Measurements from ENCODE around the gene IL1RN. TPM values are rescaled to one million over a fixed set of nuclear protein-coding genes. Genes with fewer than 3 reads are reported as not detected.

IL1RN gene
- total RNA-seq, 1 experiment from 2014 or later, result 0.17 TPM

- DNase-seq (ENCODE audit: low spot score), result no peak
Measured at GRCh38 chr2:113127646-113128570, 510 bp downstream of the IL1RN start.

GRCh38 chr2:113129519-113130078, 2.2 kb downstream of the IL1RN start:
- no peak for DNase-seq (ENCODE audit: low spot score)

DNA sequence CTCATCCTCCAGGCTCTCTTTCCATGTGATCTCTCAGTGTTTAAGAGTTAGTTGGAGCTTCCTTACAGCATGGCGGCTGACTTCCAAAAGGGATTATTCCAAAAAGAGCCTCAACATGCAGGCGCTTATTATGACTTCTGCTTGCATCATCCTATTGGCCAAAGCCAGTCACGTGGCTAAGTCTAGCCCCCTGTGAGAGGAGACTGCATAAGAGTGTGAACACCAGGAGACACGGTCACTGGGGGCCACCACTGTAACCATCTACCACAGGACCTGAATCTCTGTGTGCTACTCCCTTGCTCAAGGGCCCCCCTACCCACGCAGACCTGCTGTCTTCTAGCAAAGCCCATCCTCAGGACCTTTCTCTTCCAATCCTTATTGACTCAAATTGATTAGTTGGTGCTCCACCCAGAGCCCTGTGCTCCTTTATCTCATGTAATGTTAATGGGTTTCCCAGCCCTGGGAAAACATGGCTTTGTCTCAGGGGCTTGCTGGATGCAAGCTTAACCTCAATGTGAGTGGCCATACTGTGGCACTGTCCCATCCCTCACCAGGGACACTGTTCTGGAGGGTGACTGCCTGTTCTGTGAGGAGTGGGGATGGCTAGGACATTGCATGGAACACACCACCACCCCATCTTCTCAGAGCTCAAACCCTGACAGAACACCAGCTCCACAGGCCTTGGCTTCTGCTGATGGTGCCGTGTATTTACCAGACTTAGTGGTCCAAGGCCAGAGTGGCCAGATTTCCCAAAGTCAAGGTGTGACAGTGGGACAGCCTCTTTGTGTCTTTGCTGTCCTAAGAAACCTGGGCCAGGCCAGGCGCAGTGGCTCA, 4.2 kb downstream of the IL1RN start:
- DNase-seq (ENCODE audit: low spot score), result no peak

GRCh38 chr2:113132414-113133021, 5.1 kb downstream of the IL1RN start:
- no peak for DNase-seq (ENCODE audit: low spot score)

DNA sequence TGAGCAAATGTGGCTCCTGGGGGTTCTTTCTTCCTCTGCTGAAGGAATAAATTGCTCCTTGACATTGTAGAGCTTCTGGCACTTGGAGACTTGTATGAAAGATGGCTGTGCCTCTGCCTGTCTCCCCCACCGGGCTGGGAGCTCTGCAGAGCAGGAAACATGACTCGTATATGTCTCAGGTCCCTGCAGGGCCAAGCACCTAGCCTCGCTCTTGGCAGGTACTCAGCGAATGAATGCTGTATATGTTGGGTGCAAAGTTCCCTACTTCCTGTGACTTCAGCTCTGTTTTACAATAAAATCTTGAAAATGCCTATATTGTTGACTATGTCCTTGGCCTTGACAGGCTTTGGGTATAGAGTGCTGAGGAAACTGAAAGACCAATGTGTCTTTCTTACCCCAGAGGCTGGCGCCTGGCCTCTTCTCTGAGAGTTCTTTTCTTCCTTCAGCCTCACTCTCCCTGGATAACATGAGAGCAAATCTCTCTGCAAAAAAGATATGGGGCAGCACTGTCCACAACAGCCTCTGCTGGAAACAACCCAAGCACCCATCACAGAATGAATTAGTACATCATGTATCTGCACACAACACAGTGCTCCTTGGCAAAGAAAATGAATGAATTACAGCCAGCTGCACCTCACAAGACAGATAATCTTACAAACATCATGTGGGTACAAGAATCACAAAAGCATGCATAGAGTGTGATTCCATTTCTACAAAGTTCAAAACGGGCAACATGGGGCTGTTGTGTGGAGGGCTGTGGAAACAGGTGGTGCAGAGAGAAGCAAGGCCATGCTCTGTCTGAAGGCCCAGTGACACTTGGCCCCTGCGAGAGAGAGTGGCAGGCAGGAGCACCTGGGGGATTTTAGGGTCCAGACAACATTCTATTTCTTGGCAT, 6.6 kb downstream of the IL1RN start:
- DNase-seq (ENCODE audit: low spot score), result no peak

DNA sequence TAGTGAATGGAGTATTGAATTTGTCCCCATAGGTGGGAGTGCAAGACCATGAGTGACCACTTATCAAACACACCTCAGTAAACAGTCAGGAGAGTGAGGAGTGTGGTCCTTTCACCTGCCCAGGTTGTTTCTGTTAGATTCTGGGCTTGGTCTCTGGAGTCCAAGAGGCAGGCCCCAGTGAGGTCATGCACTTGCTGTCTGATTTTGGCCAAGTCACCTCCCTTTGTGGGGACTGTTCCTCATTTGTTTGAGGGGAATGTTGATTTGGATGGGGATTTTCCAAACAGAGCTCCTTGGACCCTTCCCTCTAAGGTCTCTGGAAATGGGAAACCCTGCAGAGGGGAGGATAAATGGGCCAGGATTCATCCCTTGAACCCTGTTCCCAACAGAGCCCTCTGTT, 7.3 kb downstream of the IL1RN start:
- no peak for DNase-seq (ENCODE audit: low spot score)

DNA sequence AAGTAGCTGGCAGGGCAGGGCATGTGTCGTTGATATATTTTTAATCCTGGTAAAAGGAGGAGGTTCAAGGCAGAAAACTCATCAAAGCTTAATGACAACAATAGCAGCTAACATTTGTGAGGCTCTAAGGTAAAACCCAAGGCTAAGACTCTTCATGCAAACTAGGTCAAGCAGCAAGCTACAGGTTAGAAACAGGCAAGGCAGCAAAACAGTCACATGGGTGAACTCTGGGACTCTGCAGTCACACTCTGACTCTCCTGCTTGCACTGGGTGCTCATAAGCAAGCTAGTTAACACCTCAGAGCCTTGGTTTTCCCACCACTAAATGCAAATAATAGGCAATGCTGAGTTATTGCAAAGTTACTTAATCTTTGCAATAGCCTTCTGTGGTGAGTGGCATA, 7.9 kb downstream of the IL1RN start:
- no peak for DNase-seq (ENCODE audit: low spot score)

- DNase-seq (ENCODE audit: low spot score), result peak; percentile 29
Measured at GRCh38 chr2:113136828-113137775, 9.7 kb downstream of the IL1RN start.

GRCh38 chr2:113137827-113138226, 10.4 kb downstream of the IL1RN start:
- no peak for DNase-seq (ENCODE audit: low spot score)

GRCh38 chr2:113138428-113139322, 11.3 kb downstream of the IL1RN start:
- peak; percentile 32 for DNase-seq (ENCODE audit: low spot score)

GRCh38 chr2:113141451-113141850, 14.1 kb downstream of the IL1RN start:
- no peak for DNase-seq (ENCODE audit: low spot score)

GRCh38 chr2:113142290-113142689, 14.9 kb downstream of the IL1RN start:
- no peak for DNase-seq (ENCODE audit: low spot score)

DNA sequence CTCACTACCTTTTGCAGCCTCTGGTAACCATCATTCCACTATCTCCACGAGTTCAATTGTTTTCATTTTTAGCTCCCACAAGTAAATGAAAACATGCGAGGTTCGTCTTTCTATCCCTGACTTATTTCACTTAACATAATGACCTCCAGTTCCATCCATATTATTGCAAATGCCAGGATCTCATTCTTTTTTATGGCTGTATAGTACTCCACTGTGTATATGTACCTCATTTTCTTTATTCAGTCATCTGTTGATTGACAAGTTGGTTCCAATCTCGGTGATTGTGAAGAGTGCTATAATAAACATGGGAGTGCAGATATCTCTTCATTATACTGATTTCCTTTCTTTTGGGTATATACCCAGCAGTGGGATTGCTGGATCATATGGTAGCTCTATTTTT, 16.9 kb downstream of the IL1RN start:
- no peak for DNase-seq (ENCODE audit: low spot score)

GRCh38 chr2:113148606-113149552, 21.5 kb downstream of the IL1RN start:
- DNase-seq (ENCODE audit: low spot score), result no peak

DNA sequence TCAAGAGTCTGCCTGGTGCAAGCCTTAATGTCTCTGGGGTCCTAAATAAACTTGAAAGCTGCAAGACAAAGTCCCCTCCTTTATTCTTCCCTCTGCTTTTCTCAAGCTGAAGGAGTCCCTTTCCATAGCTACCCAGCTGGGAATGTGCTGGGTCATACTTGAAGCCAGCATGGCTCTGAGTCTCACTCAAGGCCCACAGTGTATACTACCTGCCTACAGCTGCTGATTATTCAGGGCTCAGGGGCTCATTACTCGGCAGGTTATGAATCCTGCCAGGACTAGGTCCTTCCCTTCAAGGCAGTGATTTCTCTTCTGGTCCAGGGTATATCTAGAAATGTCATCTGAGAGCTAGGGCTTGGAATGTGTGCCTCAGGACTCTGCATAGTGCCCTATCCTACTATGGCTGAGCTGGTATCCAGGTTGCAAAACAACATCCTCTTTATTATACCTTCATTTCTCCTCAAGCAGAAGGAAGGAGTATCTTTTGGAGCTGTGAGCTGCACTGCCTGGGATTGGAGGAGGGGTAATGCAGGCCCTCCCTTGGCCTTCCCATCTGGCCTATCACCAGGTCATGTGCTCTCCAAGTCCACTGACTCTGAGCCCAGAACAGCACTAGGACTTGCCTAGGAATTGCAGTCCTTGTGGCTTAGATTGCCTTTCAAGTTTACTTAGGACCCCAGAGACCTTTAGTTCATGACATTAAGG, 22.3 kb downstream of the IL1RN start:
- DNase-seq (ENCODE audit: low spot score), result no peak

- DNase-seq (ENCODE audit: low spot score), result no peak
Measured at GRCh38 chr2:113150258-113150601, 22.8 kb downstream of the IL1RN start.

- DNase-seq (ENCODE audit: low spot score), result no peak
Measured at GRCh38 chr2:113155331-113155730, 27.9 kb downstream of the IL1RN start.

Measured in H4 (cell line).